ENCODE data around the gene LRMDA. TPM values are rescaled to one million over a fixed set of nuclear protein-coding genes. Genes with fewer than 3 reads are reported as not detected.

Gene LRMDA
- total RNA-seq, 2 experiments from 2014 or later: not detected

DNA sequence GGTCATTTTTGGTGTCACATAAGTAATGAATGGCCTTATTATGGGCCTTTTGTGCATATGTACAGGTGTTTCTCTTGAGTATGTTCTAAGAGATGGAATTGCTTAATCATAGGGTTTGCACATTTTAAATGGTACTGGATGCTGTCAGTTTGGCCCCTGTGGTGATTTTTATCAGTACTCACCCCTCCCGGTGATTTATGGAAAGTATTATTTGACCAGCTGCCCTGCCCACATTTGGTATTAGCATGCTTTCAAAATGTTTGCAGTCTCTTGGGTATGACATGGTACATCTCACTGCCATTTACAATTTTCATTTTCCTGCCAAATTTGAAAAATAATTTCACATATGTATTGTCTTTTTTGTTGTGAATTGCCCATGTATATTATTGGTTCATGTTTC is 427.7 kb downstream of the LRMDA start:
- no peak for DNase-seq
- Mint-ChIP-seq H3K27me3 (ENCODE audit: low read depth) (no peaks in the 10 kb centered on the region), H3K9me3 (no peaks in the 10 kb centered on the region), H3K4me3 (no peak overlapping the region), H3K36me3 (ENCODE audit: low read depth) (no peaks in the 10 kb centered on the region), H3K27ac (no peak overlapping the region), H3K4me1 (ENCODE audit: low read depth) (no peaks in the 10 kb centered on the region)
- CTCF ChIA-PET: no interaction called here
- intact Hi-C loops (cut with micrococcal nuclease): no loop called here

DNA sequence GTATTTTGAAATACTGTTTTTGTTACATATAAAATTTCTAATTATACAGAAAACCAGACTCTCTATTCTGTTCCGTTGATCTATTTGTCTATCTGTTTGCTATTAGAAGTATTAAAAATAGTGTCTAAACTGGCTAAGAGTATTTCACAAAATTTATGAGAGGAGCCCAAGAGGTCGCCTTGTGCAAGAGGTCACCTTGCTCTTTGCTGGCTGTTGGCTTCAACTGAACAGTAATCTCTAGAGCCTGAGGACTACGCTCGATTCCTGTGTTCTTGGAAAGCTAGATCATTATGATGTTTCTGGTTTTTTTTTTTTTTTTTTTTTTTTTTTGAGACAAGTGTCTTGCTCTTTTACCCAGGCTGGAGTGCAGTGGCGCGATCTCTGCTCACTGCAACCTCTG is 428.6 kb downstream of the LRMDA start:
- no peaks in the 10 kb centered on the region for H3K27me3 Mint-ChIP-seq (ENCODE audit: low read depth)
- CTCF ChIA-PET: no interaction called here

DNA sequence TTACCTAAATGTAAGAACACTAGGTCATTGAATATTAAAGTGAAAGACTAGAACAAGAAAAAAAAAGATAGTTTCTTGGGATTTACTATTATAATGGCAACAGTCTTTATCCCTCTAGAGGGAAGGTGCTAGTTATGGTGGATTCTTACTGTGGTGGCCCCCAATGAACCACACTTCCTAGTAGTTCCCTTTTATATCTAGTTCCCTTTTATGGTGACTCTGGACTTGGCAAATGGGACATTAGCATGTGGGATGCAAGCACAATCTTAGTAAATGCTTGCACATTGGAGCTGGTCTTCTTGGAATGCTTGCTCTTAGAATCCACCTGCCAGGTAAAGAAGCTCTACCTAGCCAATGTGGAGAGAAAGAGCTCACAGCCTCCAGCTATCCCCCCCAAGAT is 430.2 kb downstream of the LRMDA start:
- intact Hi-C loops (cut with micrococcal nuclease): no loop called here
- no peaks in the 10 kb centered on the region for H3K9me3 Mint-ChIP-seq
- H3K36me3 Mint-ChIP-seq (ENCODE audit: low read depth): no peaks in the 10 kb centered on the region
- no peak overlapping the region for H3K27ac Mint-ChIP-seq
- no peak for DNase-seq
- CTCF ChIA-PET: no interaction called here
- H3K4me1 Mint-ChIP-seq (ENCODE audit: low read depth): no peaks in the 10 kb centered on the region
- no peak overlapping the region for H3K4me3 Mint-ChIP-seq
- no peaks in the 10 kb centered on the region for H3K27me3 Mint-ChIP-seq (ENCODE audit: low read depth)

More for the DNA sequence above, 428.6 kb downstream of the LRMDA start:
- no peak overlapping the region for H3K27ac Mint-ChIP-seq
- intact Hi-C loops (cut with micrococcal nuclease): no loop called here
- DNase-seq: no peak
- H3K36me3 Mint-ChIP-seq (ENCODE audit: low read depth): no peaks in the 10 kb centered on the region
- H3K4me3 Mint-ChIP-seq: no peak overlapping the region
- H3K4me1 Mint-ChIP-seq (ENCODE audit: low read depth): no peaks in the 10 kb centered on the region
- H3K9me3 Mint-ChIP-seq: no peaks in the 10 kb centered on the region

DNA sequence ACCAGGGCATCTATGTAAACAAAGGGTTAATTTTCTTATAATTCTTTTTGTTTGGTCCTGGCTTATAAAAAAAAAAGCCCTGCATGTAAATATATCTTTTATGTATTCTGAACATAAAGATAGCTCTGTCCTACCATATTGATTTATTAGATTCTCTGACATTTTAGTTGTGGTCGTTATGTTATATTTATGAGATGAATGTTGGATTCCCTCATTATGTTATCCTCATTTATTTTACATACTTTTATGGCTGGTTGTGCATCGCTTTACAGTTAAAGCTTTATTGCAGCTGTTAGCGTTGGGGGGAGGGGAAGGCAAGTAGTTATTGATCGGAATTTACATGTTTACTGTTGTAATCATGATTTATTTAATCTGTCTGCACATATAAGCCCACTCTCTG is 431.5 kb downstream of the LRMDA start:
- Mint-ChIP-seq H3K4me1 (ENCODE audit: low read depth) (no peaks in the 10 kb centered on the region), H3K27ac (no peak overlapping the region), H3K4me3 (no peak overlapping the region), H3K36me3 (ENCODE audit: low read depth) (no peaks in the 10 kb centered on the region), H3K9me3 (no peaks in the 10 kb centered on the region), H3K27me3 (ENCODE audit: low read depth) (no peaks in the 10 kb centered on the region)
- no peak for DNase-seq
- CTCF ChIA-PET: no interaction called here
- intact Hi-C loops (cut with micrococcal nuclease): no loop called here

DNA sequence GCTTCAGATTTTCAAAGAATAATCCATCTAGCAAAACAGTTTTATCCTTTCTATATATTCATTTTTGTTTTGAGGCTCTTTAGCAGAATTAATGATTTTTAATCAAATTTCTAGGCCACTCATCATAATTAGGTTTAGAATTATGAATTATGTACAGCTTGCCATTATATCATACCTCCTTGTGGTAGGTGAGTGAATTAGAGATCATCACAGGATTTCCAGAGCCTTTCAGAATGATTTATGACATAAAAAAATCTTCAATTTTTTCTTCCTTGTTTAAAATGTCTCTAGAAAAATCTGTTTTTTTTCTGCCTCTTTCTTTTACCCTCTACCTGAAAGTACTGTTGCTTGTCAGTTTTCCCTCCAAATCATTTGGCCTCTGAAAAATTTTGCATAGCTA is 433.3 kb downstream of the LRMDA start:
- DNase-seq: no peak
- H3K36me3 Mint-ChIP-seq (ENCODE audit: low read depth): no peaks in the 10 kb centered on the region
- no peak overlapping the region for H3K4me3 Mint-ChIP-seq
- CTCF ChIA-PET: interaction anchor here (0.6 kb wide), 1 partner anchor 117 kb away, joined by 3 read pairs; no protein-coding TSS in a partner anchor
- no peaks in the 10 kb centered on the region for H3K4me1 Mint-ChIP-seq (ENCODE audit: low read depth)
- no peak overlapping the region for H3K27ac Mint-ChIP-seq
- H3K9me3 Mint-ChIP-seq: no peaks in the 10 kb centered on the region
- intact Hi-C loops (cut with micrococcal nuclease): no loop called here
- no peaks in the 10 kb centered on the region for H3K27me3 Mint-ChIP-seq (ENCODE audit: low read depth)

DNA sequence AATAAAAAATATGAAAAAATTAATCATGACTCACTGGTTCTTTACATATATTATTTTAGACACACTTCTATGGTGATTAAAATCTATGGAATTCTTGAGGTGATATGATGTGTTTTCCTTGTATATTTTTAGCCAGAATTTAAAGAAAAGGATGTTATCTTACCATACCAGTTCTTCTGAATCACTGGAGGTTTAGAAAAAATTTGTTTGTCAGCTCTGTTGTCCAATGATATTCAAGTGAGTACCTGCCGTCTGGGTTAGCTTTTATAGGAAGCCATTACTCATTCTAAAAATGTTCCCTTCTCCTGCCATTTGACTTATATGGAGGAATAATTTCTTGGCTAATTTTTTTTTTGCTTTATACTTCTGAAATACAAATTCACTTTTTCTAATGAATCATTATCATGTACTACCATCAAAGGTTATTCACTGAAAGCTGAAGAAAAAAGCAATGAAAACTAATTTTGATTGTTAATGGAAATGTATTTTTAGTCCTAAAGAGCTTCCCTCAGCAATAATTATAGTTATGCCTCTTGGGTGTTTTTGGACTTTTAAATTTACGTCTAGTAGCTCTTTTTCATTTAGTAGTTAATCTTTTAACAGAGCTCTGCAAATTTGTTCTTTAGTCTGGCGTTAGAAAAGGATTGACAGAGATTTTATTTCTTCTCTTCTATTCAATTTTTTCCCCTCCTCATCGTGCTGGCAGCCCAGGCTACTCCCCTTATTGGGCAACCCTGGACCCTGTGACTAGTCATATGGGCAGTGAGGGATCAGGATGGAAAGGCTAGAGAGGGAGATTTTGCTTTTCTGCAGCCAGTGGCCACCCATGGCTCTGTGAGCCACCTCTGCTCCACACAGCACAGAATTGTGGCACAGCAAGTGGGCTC is 434.2 kb downstream of the LRMDA start:
- CTCF ChIA-PET: no interaction called here
- intact Hi-C loops (cut with micrococcal nuclease): no loop called here
- H3K27ac Mint-ChIP-seq: no peak overlapping the region
- H3K36me3 Mint-ChIP-seq (ENCODE audit: low read depth): no peaks in the 10 kb centered on the region
- H3K4me3 Mint-ChIP-seq: no peak overlapping the region
- no peak for DNase-seq
- H3K9me3 Mint-ChIP-seq: no peaks in the 10 kb centered on the region
- no peaks in the 10 kb centered on the region for H3K4me1 Mint-ChIP-seq (ENCODE audit: low read depth)
- H3K27me3 Mint-ChIP-seq (ENCODE audit: low read depth): no peaks in the 10 kb centered on the region

DNA sequence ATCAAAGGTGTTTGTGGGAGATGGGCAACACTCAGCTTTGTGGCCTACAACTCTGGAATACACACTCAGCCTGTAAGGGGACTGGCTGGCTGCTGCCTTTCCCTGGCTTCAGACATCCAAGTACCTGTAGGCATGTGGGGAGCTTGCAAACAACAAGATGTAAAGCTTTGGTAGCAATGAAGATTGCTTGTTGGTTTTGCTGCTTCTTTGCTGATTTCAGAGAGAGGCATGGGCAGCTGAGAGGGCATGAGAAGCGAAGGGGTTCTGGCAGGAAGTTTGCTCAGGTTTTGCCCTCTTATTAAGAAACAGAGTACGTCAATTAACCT is 434.8 kb downstream of the LRMDA start:
- intact Hi-C loops (cut with micrococcal nuclease): no loop called here
- CTCF ChIA-PET: no interaction called here
- no peaks in the 10 kb centered on the region for H3K4me1 Mint-ChIP-seq (ENCODE audit: low read depth)
- H3K27ac Mint-ChIP-seq: no peak overlapping the region
- no peaks in the 10 kb centered on the region for H3K9me3 Mint-ChIP-seq
- no peak overlapping the region for H3K4me3 Mint-ChIP-seq
- no peaks in the 10 kb centered on the region for H3K27me3 Mint-ChIP-seq (ENCODE audit: low read depth)
- no peaks in the 10 kb centered on the region for H3K36me3 Mint-ChIP-seq (ENCODE audit: low read depth)
- DNase-seq: no peak

DNA sequence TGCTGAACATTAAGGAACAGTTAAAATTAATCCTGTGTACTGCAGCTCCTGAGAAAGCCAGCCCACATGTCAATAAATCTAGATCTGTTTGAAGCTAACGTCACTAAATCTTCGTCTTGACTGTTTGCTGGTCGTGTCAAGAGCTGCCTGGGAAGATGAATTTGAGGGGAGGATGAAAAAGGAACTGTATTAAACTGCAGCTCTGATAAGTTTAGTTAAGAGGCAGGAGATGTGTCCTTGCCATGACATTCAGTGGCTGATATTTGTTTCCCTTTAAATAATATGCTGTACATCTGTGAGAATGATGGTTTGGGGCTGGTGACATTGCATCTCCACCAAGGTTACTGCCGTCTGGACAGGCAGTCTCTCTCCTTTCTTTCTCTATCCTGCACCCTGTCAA is 435.3 kb downstream of the LRMDA start:
- H3K27ac Mint-ChIP-seq: no peak overlapping the region
- CTCF ChIA-PET: no interaction called here
- no peaks in the 10 kb centered on the region for H3K4me1 Mint-ChIP-seq (ENCODE audit: low read depth)
- H3K9me3 Mint-ChIP-seq: no peaks in the 10 kb centered on the region
- no peak for DNase-seq
- H3K27me3 Mint-ChIP-seq (ENCODE audit: low read depth): no peaks in the 10 kb centered on the region
- H3K4me3 Mint-ChIP-seq: no peak overlapping the region
- intact Hi-C loops (cut with micrococcal nuclease): no loop called here
- no peaks in the 10 kb centered on the region for H3K36me3 Mint-ChIP-seq (ENCODE audit: low read depth)

DNA sequence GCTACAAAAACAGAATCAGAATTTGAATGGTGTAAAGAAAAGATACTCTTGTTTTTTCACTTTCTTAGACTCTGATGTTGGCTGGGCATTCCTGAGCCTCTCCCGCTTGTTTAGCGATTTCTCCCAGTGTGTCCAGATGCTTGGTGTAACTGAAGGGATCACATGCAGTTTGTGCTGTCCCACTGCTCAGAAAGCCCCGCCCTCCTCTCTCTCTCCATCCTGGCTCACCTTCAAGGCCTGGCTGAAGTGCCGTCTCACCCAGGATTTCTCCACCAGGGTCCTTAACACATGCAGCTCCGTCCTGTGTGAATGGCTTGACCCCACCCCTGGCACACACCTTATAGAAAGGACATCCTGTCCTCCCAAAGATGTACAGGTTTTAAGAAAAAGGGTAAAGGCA is 437.1 kb downstream of the LRMDA start:
- no peak for DNase-seq
- Mint-ChIP-seq H3K36me3 (ENCODE audit: low read depth) (no peaks in the 10 kb centered on the region), H3K4me3 (no peak overlapping the region), H3K27me3 (ENCODE audit: low read depth) (no peaks in the 10 kb centered on the region), H3K27ac (no peak overlapping the region), H3K4me1 (ENCODE audit: low read depth) (no peaks in the 10 kb centered on the region), H3K9me3 (no peaks in the 10 kb centered on the region)
- CTCF ChIA-PET: no interaction called here
- intact Hi-C loops (cut with micrococcal nuclease): no loop called here

DNA sequence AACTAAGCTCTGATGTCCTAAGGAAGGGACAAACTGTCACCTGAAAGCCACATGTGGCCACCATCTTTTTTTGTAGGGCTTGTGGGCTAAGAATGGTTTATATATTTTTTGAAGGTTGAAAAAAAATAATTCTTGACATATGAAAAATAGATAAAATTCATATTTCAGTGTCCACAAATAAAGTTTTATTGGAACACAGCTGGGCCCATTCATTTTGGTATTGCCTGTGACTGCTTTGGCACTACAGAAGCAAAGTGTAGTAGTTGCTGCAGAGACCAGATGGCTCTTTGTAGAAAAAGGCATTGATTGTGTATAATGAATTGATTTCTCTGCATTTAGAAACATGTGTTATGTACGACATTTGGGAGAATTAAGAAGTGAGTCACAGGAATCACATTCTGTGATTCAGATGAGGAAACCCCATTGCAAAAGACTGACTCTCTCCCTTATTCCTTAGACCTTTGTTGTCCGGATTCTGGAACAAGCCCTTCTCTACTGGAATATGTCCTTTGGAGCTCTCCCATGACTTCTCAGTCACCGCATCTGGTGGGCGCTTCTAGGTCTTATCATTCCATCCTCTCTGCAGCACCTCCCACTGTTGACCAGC is 438.7 kb downstream of the LRMDA start:
- Mint-ChIP-seq H3K4me3 (no peak overlapping the region), H3K27ac (no peak overlapping the region), H3K36me3 (ENCODE audit: low read depth) (no peaks in the 10 kb centered on the region), H3K27me3 (ENCODE audit: low read depth) (no peaks in the 10 kb centered on the region), H3K4me1 (ENCODE audit: low read depth) (no peaks in the 10 kb centered on the region), H3K9me3 (no peaks in the 10 kb centered on the region)
- DNase-seq: no peak
- intact Hi-C loops (cut with micrococcal nuclease): no loop called here
- CTCF ChIA-PET: no interaction called here

DNA sequence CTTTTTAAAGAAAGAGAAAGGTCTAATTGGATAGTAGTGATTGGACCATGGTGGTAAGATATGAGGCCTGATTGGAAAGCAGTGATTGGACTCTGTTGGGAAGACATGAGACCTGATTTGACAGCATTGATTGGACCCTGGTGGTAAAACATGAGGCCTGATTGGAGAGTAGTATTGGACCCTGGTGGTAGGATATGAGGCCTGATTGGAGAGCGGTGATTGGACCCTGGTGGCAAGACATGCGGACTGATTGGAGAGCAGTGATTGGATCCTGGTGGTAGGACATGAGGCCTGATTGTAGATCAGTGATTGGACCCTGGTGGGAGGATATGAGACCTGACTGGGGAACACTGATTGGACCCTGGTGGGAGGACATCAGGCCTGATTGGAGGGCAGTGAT is 444.3 kb downstream of the LRMDA start:
- CTCF ChIA-PET: no interaction called here
- intact Hi-C loops (cut with micrococcal nuclease): no loop called here

DNA sequence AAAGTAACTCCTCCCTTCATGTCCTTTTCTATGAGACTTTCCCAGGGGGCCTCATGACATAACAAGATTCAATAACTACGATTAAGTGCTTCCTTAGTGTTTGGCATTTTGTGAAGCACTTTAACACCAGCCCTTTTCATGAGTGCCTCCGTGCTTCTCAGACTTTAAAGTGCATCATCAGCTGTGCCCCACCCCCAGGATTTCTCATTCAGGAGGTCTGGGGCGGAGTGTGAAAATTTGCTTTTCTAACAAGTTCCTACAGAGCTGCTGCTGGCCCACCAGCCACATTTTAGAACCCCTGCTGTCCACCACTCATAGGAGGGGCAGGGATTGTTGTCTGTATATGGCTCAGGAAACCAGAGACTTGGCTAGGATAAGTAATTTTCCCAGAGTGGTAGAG is 445.3 kb downstream of the LRMDA start:
- peaks cover 3% of the 10 kb centered on the region for H3K27me3 Mint-ChIP-seq (ENCODE audit: low read depth)
- DNase-seq: no peak
- H3K36me3 Mint-ChIP-seq (ENCODE audit: low read depth): no peaks in the 10 kb centered on the region
- no peaks in the 10 kb centered on the region for H3K9me3 Mint-ChIP-seq
- H3K27ac Mint-ChIP-seq: no peak overlapping the region
- no peak overlapping the region for H3K4me3 Mint-ChIP-seq
- intact Hi-C loops (cut with micrococcal nuclease): no loop called here
- CTCF ChIA-PET: no interaction called here
- H3K4me1 Mint-ChIP-seq (ENCODE audit: low read depth): no peaks in the 10 kb centered on the region

More for the DNA sequence above, 444.3 kb downstream of the LRMDA start:
- no peaks in the 10 kb centered on the region for H3K4me1 Mint-ChIP-seq (ENCODE audit: low read depth)
- H3K9me3 Mint-ChIP-seq: no peaks in the 10 kb centered on the region
- H3K27me3 Mint-ChIP-seq (ENCODE audit: low read depth): peaks cover 3% of the 10 kb centered on the region
- DNase-seq: no peak
- no peaks in the 10 kb centered on the region for H3K36me3 Mint-ChIP-seq (ENCODE audit: low read depth)
- H3K4me3 Mint-ChIP-seq: no peak overlapping the region
- H3K27ac Mint-ChIP-seq: no peak overlapping the region

DNA sequence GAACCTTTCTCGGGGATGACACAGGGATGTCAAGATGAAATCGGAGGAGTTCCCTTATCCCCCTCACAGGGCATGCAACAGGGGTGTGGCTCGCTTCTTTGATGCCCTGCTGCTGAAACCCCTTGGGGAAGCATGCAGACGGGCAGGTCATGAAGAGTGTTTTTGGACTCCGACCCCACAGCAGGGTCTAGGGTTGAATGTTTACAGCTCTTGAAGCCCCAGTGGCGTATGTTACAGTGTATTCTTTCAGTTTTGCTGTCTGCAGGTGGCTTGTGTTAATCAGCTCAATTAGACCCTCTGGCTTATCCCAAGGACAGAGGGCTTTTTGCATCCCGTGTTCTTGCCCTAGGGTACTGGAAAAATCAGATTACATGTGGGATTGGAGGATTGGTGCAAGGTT is 446.5 kb downstream of the LRMDA start:
- Mint-ChIP-seq H3K4me1 (ENCODE audit: low read depth) (no peaks in the 10 kb centered on the region), H3K4me3 (no peak overlapping the region), H3K27me3 (ENCODE audit: low read depth) (peaks cover 3% of the 10 kb centered on the region), H3K36me3 (ENCODE audit: low read depth) (no peaks in the 10 kb centered on the region), H3K27ac (no peak overlapping the region), H3K9me3 (no peaks in the 10 kb centered on the region)
- no peak for DNase-seq
- CTCF ChIA-PET: no interaction called here
- intact Hi-C loops (cut with micrococcal nuclease): no loop called here

Measured in activated naive CD4-positive, alpha-beta T cell treated with anti-CD3 and anti-CD28 coated beads for 36 hours (primary cell).